ENCODE data around the gene TMEM266. TPM values are rescaled to one million over a fixed set of nuclear protein-coding genes. Genes with fewer than 3 reads are reported as not detected.

Gene TMEM266
- total and polyA plus RNA-seq, 2 experiments from 2014 or later, result 0.42 to 5.0 TPM

DNA sequence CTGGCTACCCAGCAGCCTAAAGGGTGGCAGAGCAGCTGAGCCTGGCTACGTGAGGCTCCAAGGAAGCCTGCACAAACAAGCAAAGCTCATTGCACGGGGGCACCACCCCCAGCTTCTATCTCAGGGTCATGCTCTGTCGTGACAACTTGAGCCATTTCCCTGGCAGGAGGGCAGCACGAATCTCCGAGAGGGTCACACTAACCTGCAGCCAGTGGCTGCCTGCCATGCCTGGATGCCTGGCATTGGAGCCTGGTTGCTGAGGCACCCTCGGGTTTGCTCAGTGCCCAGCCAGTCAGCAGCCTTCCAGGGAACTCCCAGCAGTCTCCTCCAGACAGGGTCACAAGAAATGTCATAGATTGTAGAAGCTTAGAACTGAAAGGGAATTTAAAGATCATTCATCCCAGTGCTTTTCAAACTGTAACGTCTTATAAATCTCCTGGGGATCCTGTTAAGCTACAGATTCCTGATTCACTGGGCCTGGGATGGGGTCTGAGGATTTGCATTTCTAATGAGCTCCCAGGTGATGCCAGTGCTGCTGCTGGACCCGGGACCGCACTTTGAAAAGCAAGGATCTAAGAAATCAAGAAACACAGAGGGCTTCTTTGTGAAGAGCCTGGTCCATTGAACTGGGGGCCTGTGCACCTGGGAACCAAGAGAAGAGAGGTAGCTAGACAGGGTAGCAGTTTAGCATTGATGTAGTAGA lies 48.4 kb downstream of the TMEM266 start:
- Mint-ChIP-seq H3K27ac (no peak overlapping the region), H3K27me3 (ENCODE audit: insufficient read depth, low read depth, poor library complexity) (peaks cover 11% of the 10 kb centered on the region), H3K4me3 (no peak overlapping the region), H3K4me1 (peaks cover 20% of the 10 kb centered on the region), H3K36me3 (ENCODE audit: low read depth) (peaks cover 16% of the 10 kb centered on the region), H3K9me3 (peaks cover 15% of the 10 kb centered on the region)
- Histone ChIP-seq H3K4me3 (no peak overlapping the region), H4K20me1 (replicated peaks; ENCODE audit: insufficient read depth) (no peaks in the 10 kb centered on the region), H3K4me1 (ENCODE audit: insufficient read depth) (peaks cover 7% of the 10 kb centered on the region; the same call in 1 of the 2 replicates), H3K4me2 (no peak overlapping the region), H3K9me2 (ENCODE audit: insufficient read depth) (no peaks in the 10 kb centered on the region), H2AFZ (no peak overlapping the region), H3K36me3 (ENCODE audit: insufficient read depth) (no peaks in the 10 kb centered on the region; the same call in 1 of the 2 replicates), H3K27ac (ENCODE audit: low read depth) (no peak overlapping the region), H3K79me2 (replicated peaks; ENCODE audit: insufficient read depth) (no peaks in the 10 kb centered on the region), H3K27me3 (ENCODE audit: insufficient read depth) (no peaks in the 10 kb centered on the region), H3F3A (replicated peaks; ENCODE audit: low read depth) (no peaks in the 10 kb centered on the region)
- ATAC-seq (peak; percentile 88), DNase-seq (ENCODE audit: low spot score) (peak; percentile 32)
- no peak for TF ChIP-seq POLR2AphosphoS5 (IDR thresholded peaks at IDR 0.05; ENCODE audit: low read depth)
- no peak for TF ChIP-seq JUNB (IDR thresholded peaks at IDR 0.05; ENCODE audit: unreplicated experiment)
- no peak for TF ChIP-seq CTCF (conservative IDR thresholded peaks at IDR 0.05; ENCODE audit: low read depth in 2 of 2)
- TF ChIP-seq ZNF331 (CRISPR knock-in tag; IDR thresholded peaks at IDR 0.05; ENCODE audit: low read depth), result no peak
- no peak for TF ChIP-seq EZH2 (IDR thresholded peaks at IDR 0.05; ENCODE audit: low read depth, unreplicated experiment)
- TF ChIP-seq, protein P1, sequence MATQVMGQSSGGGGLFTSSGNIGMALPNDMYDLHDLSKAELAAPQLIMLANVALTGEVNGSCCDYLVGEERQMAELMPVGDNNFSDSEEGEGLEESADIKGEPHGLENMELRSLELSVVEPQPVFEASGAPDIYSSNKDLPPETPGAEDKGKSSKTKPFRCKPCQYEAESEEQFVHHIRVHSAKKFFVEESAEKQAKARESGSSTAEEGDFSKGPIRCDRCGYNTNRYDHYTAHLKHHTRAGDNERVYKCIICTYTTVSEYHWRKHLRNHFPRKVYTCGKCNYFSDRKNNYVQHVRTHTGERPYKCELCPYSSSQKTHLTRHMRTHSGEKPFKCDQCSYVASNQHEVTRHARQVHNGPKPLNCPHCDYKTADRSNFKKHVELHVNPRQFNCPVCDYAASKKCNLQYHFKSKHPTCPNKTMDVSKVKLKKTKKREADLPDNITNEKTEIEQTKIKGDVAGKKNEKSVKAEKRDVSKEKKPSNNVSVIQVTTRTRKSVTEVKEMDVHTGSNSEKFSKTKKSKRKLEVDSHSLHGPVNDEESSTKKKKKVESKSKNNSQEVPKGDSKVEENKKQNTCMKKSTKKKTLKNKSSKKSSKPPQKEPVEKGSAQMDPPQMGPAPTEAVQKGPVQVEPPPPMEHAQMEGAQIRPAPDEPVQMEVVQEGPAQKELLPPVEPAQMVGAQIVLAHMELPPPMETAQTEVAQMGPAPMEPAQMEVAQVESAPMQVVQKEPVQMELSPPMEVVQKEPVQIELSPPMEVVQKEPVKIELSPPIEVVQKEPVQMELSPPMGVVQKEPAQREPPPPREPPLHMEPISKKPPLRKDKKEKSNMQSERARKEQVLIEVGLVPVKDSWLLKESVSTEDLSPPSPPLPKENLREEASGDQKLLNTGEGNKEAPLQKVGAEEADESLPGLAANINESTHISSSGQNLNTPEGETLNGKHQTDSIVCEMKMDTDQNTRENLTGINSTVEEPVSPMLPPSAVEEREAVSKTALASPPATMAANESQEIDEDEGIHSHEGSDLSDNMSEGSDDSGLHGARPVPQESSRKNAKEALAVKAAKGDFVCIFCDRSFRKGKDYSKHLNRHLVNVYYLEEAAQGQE (IDR thresholded peaks at IDR 0.05; ENCODE audit: unreplicated experiment), result no peak
- TF ChIP-seq CREB1 (CRISPR knock-in tag; IDR thresholded peaks at IDR 0.05; ENCODE audit: low read depth), result no peak
- TF ChIP-seq ZNF462 (CRISPR knock-in tag; IDR thresholded peaks at IDR 0.05), result no peak

Measured in GM23338 (cell line).